Keratinocyte (primary cell): ENCODE results near the gene DLGAP1. TPM values are rescaled to one million over a fixed set of nuclear protein-coding genes. Genes with fewer than 3 reads are reported as not detected.
"Not testable (repeated sequence)": the region's sequence is repeated elsewhere in the genome, so short reads cannot be mapped to it uniquely, and the experiment has no call there.

Experiments used
- DNase-seq: peaks from one replicate; pipeline ENCODE4 v3.0.0-alpha.2; 2011; ENCODE audit warnings: low read depth, missing footprints, low spot score
- FAIRE-seq: peaks from 2 replicates; lab custom pipeline; 2011; peaks lifted over from hg19 to GRCh38; lab: Jason Lieb, UNC
- H2AFZ ChIP-seq: 2 replicates; pipeline ENCODE4 v1.6.0; 2012; ENCODE audit warnings: low read length, control low read depth, inconsistent platforms; ENCODE audit not compliant: control insufficient read depth
- H3K27ac ChIP-seq: 2 replicates; pipeline ENCODE4 v1.5.1; 2011; ENCODE audit warnings: low read length; ENCODE audit not compliant: control insufficient read depth, insufficient read depth
- H3K27me3 ChIP-seq: 3 replicates; pipeline ENCODE4 v1.6.0; 2011; ENCODE audit warnings: low read length; ENCODE audit not compliant: control insufficient read depth, insufficient read depth; ENCODE audit errors: extremely low read depth
- H3K36me3 ChIP-seq, 2 experiments: 2 replicates in 1 of 2; 3 replicates in 1 of 2; pipeline ENCODE4 v1.5.1; 2011; ENCODE audit warnings: low read length in 2 of 2, mild to moderate bottlenecking in 1 of 2; ENCODE audit not compliant: control insufficient read depth in 2 of 2, insufficient read depth in 2 of 2; ENCODE audit errors: extremely low read depth in 1 of 2
- H3K4me1 ChIP-seq: 3 replicates; pipeline ENCODE4 v1.5.1; 2011; ENCODE audit warnings: low read length; ENCODE audit not compliant: control insufficient read depth, insufficient read depth; ENCODE audit errors: extremely low read depth
- H3K4me2 ChIP-seq: 3 replicates; pipeline ENCODE4 v1.6.0; 2011; ENCODE audit warnings: low read depth, low read length; ENCODE audit not compliant: control insufficient read depth, insufficient read depth; ENCODE audit errors: extremely low read depth
- H3K4me3 ChIP-seq, 3 experiments: fragments of 200-600 bp in 1 of 3; sonication (generic) in 1 of 3; 2 replicates in 2 of 3; 3 replicates in 1 of 3; pipeline ENCODE4 v1.5.1; 2011 to 2016; ENCODE audit warnings: low read length in 3 of 3, mild to moderate bottlenecking in 3 of 3, control low read depth in 2 of 3, inconsistent platforms in 1 of 3, low read depth in 1 of 3, mixed read lengths in 1 of 3, mixed run types in 1 of 3, moderate library complexity in 1 of 3; ENCODE audit not compliant: control insufficient read depth in 2 of 3, insufficient read depth in 2 of 3; ENCODE audit errors: extremely low read depth in 1 of 3
- H3K79me2 ChIP-seq: 2 replicates; pipeline ENCODE4 v1.6.0; 2012; ENCODE audit warnings: low read length; ENCODE audit not compliant: control insufficient read depth, insufficient read depth
- H3K9ac ChIP-seq: 3 replicates; pipeline ENCODE4 v1.6.0; 2011; ENCODE audit warnings: low read length; ENCODE audit not compliant: control insufficient read depth, insufficient read depth; ENCODE audit errors: extremely low read depth
- H3K9me1 ChIP-seq: 3 replicates; pipeline ENCODE4 v1.6.0; 2011; ENCODE audit warnings: low read length; ENCODE audit not compliant: control insufficient read depth, insufficient read depth; ENCODE audit errors: extremely low read depth
- H3K9me3 ChIP-seq: 2 replicates; pipeline ENCODE4 v1.5.1; 2012; ENCODE audit warnings: low read depth, low read length; ENCODE audit not compliant: control insufficient read depth
- H4K20me1 ChIP-seq: 3 replicates; pipeline ENCODE4 v1.6.0; 2011; ENCODE audit warnings: low read length; ENCODE audit not compliant: control insufficient read depth, insufficient read depth; ENCODE audit errors: extremely low read depth
- EZH2 ChIP-seq: IDR thresholded peaks from one replicate; pipeline ENCODE4 v1.6.1; 2012; ENCODE audit warnings: inconsistent platforms, mild to moderate bottlenecking, low read length, moderate library complexity
- dilution Hi-C: fragments of 300-500 bp; cut with MboI; formaldehyde crosslinking; loops from one replicate; pipeline ENCODE4 v1.7.0; 2020; ENCODE audit warnings: low sequenced_read_pairs; ENCODE audit not compliant: extremely low pct_ligation_motif_present
- polyA plus RNA-seq, 5 experiments: library from polyadenylated mRNA; depleted of rRNA in 3 of 5; stranded (reverse) in 3 of 5; stranded (forward) in 1 of 5; unstranded in 1 of 5; fragments of >200 nt; gene quantifications; 1 replicate in 1 of 5; 2 replicates in 3 of 5; 3 replicates in 1 of 5; pipeline versions ENCODE4 v1.2.1 to v1.2.3, GENCODE V29; 2011 to 2012; ENCODE audit warnings: missing spikeins in 2 of 5, low read depth in 1 of 5, low replicate concordance in 1 of 5
- TF ChIP-seq, protein P1 (sequence below), 3 experiments: IDR thresholded peaks in 1 of 3; conservative IDR thresholded peaks in 1 of 3; optimal IDR thresholded peaks in 1 of 3; 2 replicates in 2 of 3; 3 replicates in 1 of 3; pipeline versions ENCODE3 to v1.5.1; 2011; ENCODE audit warnings: low read length in 3 of 3, mild to moderate bottlenecking in 3 of 3, moderate library complexity in 2 of 3, control low read depth in 1 of 3, inconsistent platforms in 1 of 3; ENCODE audit not compliant: insufficient read depth in 2 of 3; ENCODE audit errors: extremely low read depth in 1 of 3

DLGAP1 gene
- polyA plus RNA-seq, 1 donor (not counting 4 experiments of a cell fraction or from before 2014, with no cell fraction given) = not detected

DNA sequence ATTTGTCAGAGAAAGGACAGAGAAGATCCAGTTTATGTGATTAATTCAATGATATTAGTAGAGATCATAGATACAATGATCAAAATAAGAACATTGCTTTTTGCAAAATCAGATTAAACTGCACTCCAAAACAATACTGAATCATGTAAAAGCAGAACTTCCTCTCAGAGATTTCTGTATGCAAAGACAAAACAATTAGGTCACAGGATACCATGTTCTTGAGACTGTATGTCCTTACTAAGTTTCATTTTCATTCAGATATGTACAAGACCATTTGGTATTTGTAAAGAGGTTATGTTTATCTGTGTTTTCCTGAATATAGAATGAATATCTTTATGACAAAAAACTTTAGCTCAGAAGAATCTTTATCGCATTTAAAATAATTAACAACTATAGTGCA is 161.8 kb downstream of the DLGAP1 start:
- no peaks in the 10 kb centered on the region for H4K20me1 ChIP-seq
- TF ChIP-seq, protein P1, sequence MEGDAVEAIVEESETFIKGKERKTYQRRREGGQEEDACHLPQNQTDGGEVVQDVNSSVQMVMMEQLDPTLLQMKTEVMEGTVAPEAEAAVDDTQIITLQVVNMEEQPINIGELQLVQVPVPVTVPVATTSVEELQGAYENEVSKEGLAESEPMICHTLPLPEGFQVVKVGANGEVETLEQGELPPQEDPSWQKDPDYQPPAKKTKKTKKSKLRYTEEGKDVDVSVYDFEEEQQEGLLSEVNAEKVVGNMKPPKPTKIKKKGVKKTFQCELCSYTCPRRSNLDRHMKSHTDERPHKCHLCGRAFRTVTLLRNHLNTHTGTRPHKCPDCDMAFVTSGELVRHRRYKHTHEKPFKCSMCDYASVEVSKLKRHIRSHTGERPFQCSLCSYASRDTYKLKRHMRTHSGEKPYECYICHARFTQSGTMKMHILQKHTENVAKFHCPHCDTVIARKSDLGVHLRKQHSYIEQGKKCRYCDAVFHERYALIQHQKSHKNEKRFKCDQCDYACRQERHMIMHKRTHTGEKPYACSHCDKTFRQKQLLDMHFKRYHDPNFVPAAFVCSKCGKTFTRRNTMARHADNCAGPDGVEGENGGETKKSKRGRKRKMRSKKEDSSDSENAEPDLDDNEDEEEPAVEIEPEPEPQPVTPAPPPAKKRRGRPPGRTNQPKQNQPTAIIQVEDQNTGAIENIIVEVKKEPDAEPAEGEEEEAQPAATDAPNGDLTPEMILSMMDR (optimal IDR thresholded peaks at IDR 0.05 in 1 of 3, IDR thresholded peaks at IDR 0.05 in 1 of 3, conservative IDR thresholded peaks at IDR 0.05 in 1 of 3; ENCODE audit: extremely low read depth in 1 of 3, insufficient read depth in 2 of 3, low read length in 3 of 3) = no peak
- TF ChIP-seq EZH2 = no peak
- no peaks in the 10 kb centered on the region for H3K9me3 ChIP-seq
- H3K27ac ChIP-seq = no peak overlapping the region
- no peaks in the 10 kb centered on the region for H3K36me3 ChIP-seq
- no peaks in the 10 kb centered on the region for H3K27me3 ChIP-seq
- DNase-seq (no peak), FAIRE-seq (no peak)
- H3K9me1 ChIP-seq = no peaks in the 10 kb centered on the region
- dilution Hi-C loops = no loop called here
- H3K79me2 ChIP-seq = no peaks in the 10 kb centered on the region
- H3K9ac ChIP-seq = no peak overlapping the region
- H2AFZ ChIP-seq = no peak overlapping the region
- H3K4me3 ChIP-seq = no peak overlapping the region
- no peak overlapping the region for H3K4me2 ChIP-seq
- H3K4me1 ChIP-seq = no peaks in the 10 kb centered on the region

DNA sequence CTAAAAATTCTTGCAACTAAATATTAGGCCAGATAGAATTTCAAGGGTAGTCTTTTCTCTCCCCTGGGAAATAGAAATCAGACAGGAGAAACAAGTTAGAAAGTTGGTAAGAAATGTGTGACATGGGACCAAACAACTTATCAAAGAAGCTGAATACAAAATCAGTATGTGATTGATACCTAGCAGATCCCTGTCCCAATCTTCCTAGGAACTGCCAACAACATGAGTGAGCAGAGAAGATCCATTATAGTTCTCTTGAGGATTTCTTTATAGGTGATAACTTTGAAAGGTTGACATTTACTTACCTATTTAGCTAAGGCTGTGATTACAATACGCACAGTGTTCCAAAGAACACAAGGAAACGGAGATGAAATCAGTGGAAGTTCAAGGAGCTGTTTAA is 162.4 kb downstream of the DLGAP1 start:
- TF ChIP-seq, protein P1 (optimal IDR thresholded peaks at IDR 0.05 in 1 of 3, IDR thresholded peaks at IDR 0.05 in 1 of 3, conservative IDR thresholded peaks at IDR 0.05 in 1 of 3; ENCODE audit: extremely low read depth in 1 of 3, insufficient read depth in 2 of 3, low read length in 3 of 3) = no peak
- TF ChIP-seq EZH2 = no peak
- Histone ChIP-seq H3K79me2 (no peaks in the 10 kb centered on the region), H3K4me2 (no peak overlapping the region), H3K9ac (no peak overlapping the region), H3K36me3 (no peaks in the 10 kb centered on the region), H3K4me1 (no peaks in the 10 kb centered on the region), H3K9me1 (no peaks in the 10 kb centered on the region), H2AFZ (no peak overlapping the region), H3K27ac (no peak overlapping the region), H4K20me1 (no peaks in the 10 kb centered on the region), H3K27me3 (no peaks in the 10 kb centered on the region), H3K9me3 (no peaks in the 10 kb centered on the region), H3K4me3 (no peak overlapping the region)
- no peak for FAIRE-seq
- DNase-seq = no peak
- dilution Hi-C loops = no loop called here

DNA sequence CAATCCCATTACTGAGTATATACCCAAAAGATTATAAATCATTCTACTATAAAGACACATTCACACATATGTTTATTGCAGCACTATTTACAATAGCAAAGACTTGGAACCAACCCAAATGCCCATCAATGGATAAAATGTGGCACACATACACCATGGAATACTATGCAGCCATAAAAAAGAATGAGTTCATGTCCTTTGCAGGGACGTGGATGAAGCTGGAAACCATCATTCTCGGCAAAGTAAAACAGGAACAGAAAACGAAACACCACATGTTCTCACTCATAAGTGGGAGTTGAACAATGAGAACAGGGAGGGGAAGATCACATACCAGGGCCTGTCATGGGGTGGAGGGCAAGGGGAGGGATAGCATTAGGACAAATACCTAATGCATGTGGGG is 167.8 kb downstream of the DLGAP1 start:
- H3K36me3 ChIP-seq, H2AFZ ChIP-seq, H3K79me2 ChIP-seq, dilution Hi-C loops, FAIRE-seq, H3K9me1 ChIP-seq, H3K4me1 ChIP-seq, H3K4me2 ChIP-seq, H3K27me3 ChIP-seq, H3K9ac ChIP-seq, H4K20me1 ChIP-seq, DNase-seq, H3K27ac ChIP-seq, H3K4me3 ChIP-seq, H3K9me3 ChIP-seq: not testable (repeated sequence)
